IMR-90 (cell line): ENCODE measurements around the gene KIF15. TPM values are rescaled to one million over a fixed set of nuclear protein-coding genes. Genes with fewer than 3 reads are reported as not detected.

Experiments used
- ATAC-seq: fragments of 200-7000 bp; cut with Tn5 transposase; 2 replicates; pipeline ENCODE4 v1.9.1; 2020; ENCODE audit warnings: low read depth, mild to moderate bottlenecking, moderate library complexity
- Bru-seq: library from RNA; stranded (reverse); fragments of 400-500 nt; gene quantifications from one replicate; lab custom pipeline; 2021; lab: Mats Ljungman, UMichigan
- BruChase-seq, 2 experiments: library from RNA; stranded (reverse); fragments of 400-500 nt; gene quantifications; one replicate each; lab custom pipeline; 2021; lab: Mats Ljungman, UMichigan
- BruUV-seq: library from RNA; stranded (reverse); fragments of 400-500 nt; replicated peaks from 2 replicates; lab custom pipeline; 2021; lab: Mats Ljungman, UMichigan
- CTCF ChIA-PET: fragments of 300-600 bp; formaldehyde crosslinking; extraction: SDS; loops from one replicate; lab custom pipeline; 2021; ENCODE audit warnings: antibody characterized with exemption; lab: Yijun Ruan, JAX
- POLR2A ChIA-PET: fragments of 300-600 bp; sonication (Branson Sonifier 250); formaldehyde crosslinking; loops from one replicate; lab custom pipeline; 2022; ENCODE audit warnings: antibody characterized with exemption; ENCODE audit not compliant: unreplicated experiment; lab: Charles Lee
- DNase-seq: peaks from one replicate; pipeline ENCODE4 v3.0.0; 2013
- H2AFZ ChIP-seq: replicated peaks from 2 replicates; pipeline ENCODE3; 2013; ENCODE audit warnings: low read length, mild to moderate bottlenecking; ENCODE audit not compliant: poor library complexity
- H2AK5ac ChIP-seq: 2 replicates; pipeline ENCODE4 v1.6.1; 2013; ENCODE audit warnings: low read depth, low read length, inconsistent platforms
- H2AK9ac ChIP-seq: replicated peaks from 2 replicates; pipeline ENCODE3; 2013; ENCODE audit warnings: mild to moderate bottlenecking, low read depth, low read length, moderate library complexity; ENCODE audit not compliant: poor library complexity
- H2BK120ac ChIP-seq: 2 replicates; pipeline ENCODE4 v1.6.1; 2013; ENCODE audit warnings: low read depth, low read length, inconsistent platforms
- H2BK15ac ChIP-seq: 3 replicates; pipeline ENCODE4 v1.6.1; 2013; ENCODE audit warnings: low read depth, low read length, inconsistent platforms
- H2BK20ac ChIP-seq: 2 replicates; pipeline ENCODE4 v1.6.1; 2013; ENCODE audit warnings: low read depth, mild to moderate bottlenecking, inconsistent platforms, low read length, moderate library complexity
- H2BK5ac ChIP-seq: 2 replicates; pipeline ENCODE4 v1.6.1; 2013; ENCODE audit warnings: mild to moderate bottlenecking, low read depth, low read length, inconsistent platforms; ENCODE audit not compliant: poor library complexity, severe bottlenecking
- H3K14ac ChIP-seq: replicated peaks from 2 replicates; pipeline ENCODE4 v1.6.1; 2013; ENCODE audit warnings: low read depth, low read length, inconsistent platforms
- H3K18ac ChIP-seq: 2 replicates; pipeline ENCODE4 v1.6.1; 2013; ENCODE audit warnings: low read depth, low read length, control low read depth
- H3K23ac ChIP-seq: 2 replicates; pipeline ENCODE4 v1.6.1; 2013; ENCODE audit warnings: low read depth, low read length, inconsistent platforms
- H3K27ac ChIP-seq: 2 replicates; pipeline ENCODE4 v1.5.1; 2013; ENCODE audit warnings: mild to moderate bottlenecking, control low read depth, low read length; ENCODE audit not compliant: insufficient read depth
- H3K27me3 ChIP-seq: 2 replicates; pipeline ENCODE4 v1.6.1; 2013; ENCODE audit warnings: low read length; ENCODE audit not compliant: control insufficient read depth, insufficient read depth
- H3K36me3 ChIP-seq: 2 replicates; pipeline ENCODE4 v1.6.1; 2013; ENCODE audit warnings: low read length, mixed read lengths; ENCODE audit not compliant: control insufficient read depth, insufficient read depth
- H3K4ac ChIP-seq: 2 replicates; pipeline ENCODE4 v1.6.1; 2013; ENCODE audit warnings: low read depth, low read length, inconsistent platforms
- H3K4me1 ChIP-seq: 2 replicates; pipeline ENCODE4 v1.6.1; 2013; ENCODE audit warnings: low read length, mixed read lengths; ENCODE audit not compliant: control insufficient read depth, insufficient read depth
- H3K4me2 ChIP-seq: 2 replicates; pipeline ENCODE4 v1.6.1; 2013; ENCODE audit warnings: low read depth, mild to moderate bottlenecking, control low read depth, low read length, moderate library complexity
- H3K4me3 ChIP-seq: 2 replicates; pipeline ENCODE4 v1.5.1; 2013; ENCODE audit warnings: low read depth, mild to moderate bottlenecking, control low read depth, low read length, moderate library complexity; ENCODE audit not compliant: insufficient read depth
- H3K56ac ChIP-seq: 2 replicates; pipeline ENCODE4 v1.6.1; 2013; ENCODE audit warnings: low read length, inconsistent platforms; ENCODE audit not compliant: insufficient read depth; ENCODE audit errors: extremely low read depth
- H3K79me1 ChIP-seq, 2 experiments: 2 replicates each; pipeline ENCODE4 v1.6.1; 2013; ENCODE audit warnings: low read length in 2 of 2, inconsistent platforms in 1 of 2, low read depth in 1 of 2
- H3K9ac ChIP-seq: 2 replicates; pipeline ENCODE4 v1.6.1; 2013; ENCODE audit warnings: low read depth, low read length, control low read depth
- H3K9me1 ChIP-seq: 2 replicates; pipeline ENCODE4 v1.6.1; 2013; ENCODE audit warnings: low read length, inconsistent platforms; ENCODE audit not compliant: insufficient read depth
- H3K9me3 ChIP-seq: 2 replicates; pipeline ENCODE4 v1.6.1; 2013; ENCODE audit warnings: low read length; ENCODE audit not compliant: control insufficient read depth, insufficient read depth
- H4K20me1 ChIP-seq: 2 replicates; pipeline ENCODE4 v1.6.1; 2013; ENCODE audit warnings: low read length, inconsistent platforms; ENCODE audit not compliant: insufficient read depth
- H4K5ac ChIP-seq: 2 replicates; pipeline ENCODE4 v1.6.1; 2013; ENCODE audit warnings: mild to moderate bottlenecking, low read depth, low read length, control low read depth
- H4K8ac ChIP-seq, 2 experiments: 2 replicates each; pipeline ENCODE4 v1.6.1; 2013; ENCODE audit warnings: low read depth in 2 of 2, low read length in 2 of 2, control low read depth in 1 of 2, inconsistent platforms in 1 of 2
- H4K91ac ChIP-seq: 2 replicates; pipeline ENCODE4 v1.6.1; 2013; ENCODE audit warnings: low read depth, low read length, inconsistent platforms; ENCODE audit not compliant: insufficient read depth
- CEBPB ChIP-seq: IDR thresholded peaks from 2 replicates; pipeline ENCODE4 v1.6.1; 2012; ENCODE audit warnings: low read depth, low read length, improper control_type of control experiment
- CHD1 ChIP-seq: IDR thresholded peaks from 2 replicates; pipeline ENCODE4 v1.6.1; 2012; ENCODE audit warnings: low read depth, low read length, improper control_type of control experiment
- MAFK ChIP-seq: IDR thresholded peaks from 2 replicates; pipeline ENCODE4 v1.6.1; 2012; ENCODE audit warnings: low read depth, low read length, improper control_type of control experiment
- MXI1 ChIP-seq: IDR thresholded peaks from 2 replicates; pipeline ENCODE4 v1.6.1; 2012; ENCODE audit warnings: low read depth, mild to moderate bottlenecking, low read length, moderate library complexity, borderline replicate concordance
- NFE2L2 ChIP-seq: fragments of 150-350 bp; IDR thresholded peaks from 2 replicates; pipeline ENCODE4 v1.6.1; 2016; ENCODE audit warnings: low read depth, mild to moderate bottlenecking, low read length
- POLR2A ChIP-seq: IDR thresholded peaks from 2 replicates; pipeline ENCODE4 v1.6.1; 2012; ENCODE audit warnings: mild to moderate bottlenecking, low read depth, low read length
- RFX5 ChIP-seq: IDR thresholded peaks from 2 replicates; pipeline ENCODE4 v1.8.0; 2012; ENCODE audit warnings: low read depth, mild to moderate bottlenecking, low read length, moderate library complexity
- WGBS, 2 experiments: methylation state at CpG; one replicate each; pipeline versions ENCODE4 v1.1.5 to v1.1.7; 2013; ENCODE audit warnings: missing lambda C conversion rate in 2 of 2; ENCODE audit not compliant: insufficient read length in 1 of 2; ENCODE audit errors: extremely low coverage in 2 of 2; 5-methylcytosine and 5-hydroxymethylcytosine counted together
- dilution Hi-C: fragments of 300-500 bp; cut with HindIII; formaldehyde crosslinking; loops from one replicate; pipeline ENCODE4 v1.14.3; 2018; ENCODE audit warnings: low sequenced_read_pairs; ENCODE audit not compliant: unreplicated experiment
- in situ Hi-C: fragments of 300-500 bp; cut with MboI; formaldehyde crosslinking; loops from 3 replicates; pipeline ENCODE4 v1.14.3; 2019; ENCODE audit warnings: low sequenced_read_pairs, inconsistent platforms, mixed read lengths
- intact Hi-C: fragments of 100-400 bp; cut with micrococcal nuclease; formaldehyde crosslinking; loops from 2 replicates; pipeline ENCODE4 v1.10.0; 2022
- long read RNA-seq: library from polyadenylated mRNA; unstranded; transcript quantifications from one replicate; pipeline ENCODE4 v2.0.0, GENCODE V29; 2021; ENCODE audit not compliant: unreplicated experiment
- polyA plus RNA-seq, 3 experiments: library from polyadenylated mRNA; depleted of rRNA; stranded (reverse); fragments of >200 nt; gene quantifications; 2 replicates each; pipeline ENCODE4 v1.2.3, GENCODE V29; 2012; ENCODE audit warnings: low replicate concordance in 1 of 3
- total RNA-seq: library from RNA; depleted of rRNA; stranded (reverse); fragments of >200 nt; gene quantifications from 2 replicates; pipeline ENCODE4 v1.2.3, GENCODE V29; 2012; rRNA removed
- TF ChIP-seq, protein P1 (sequence below): conservative IDR thresholded peaks from 2 replicates; pipeline ENCODE4 v1.5.1; 2012; ENCODE audit warnings: mild to moderate bottlenecking, low read depth, low read length, improper control_type of control experiment

KIF15 gene, protein sequence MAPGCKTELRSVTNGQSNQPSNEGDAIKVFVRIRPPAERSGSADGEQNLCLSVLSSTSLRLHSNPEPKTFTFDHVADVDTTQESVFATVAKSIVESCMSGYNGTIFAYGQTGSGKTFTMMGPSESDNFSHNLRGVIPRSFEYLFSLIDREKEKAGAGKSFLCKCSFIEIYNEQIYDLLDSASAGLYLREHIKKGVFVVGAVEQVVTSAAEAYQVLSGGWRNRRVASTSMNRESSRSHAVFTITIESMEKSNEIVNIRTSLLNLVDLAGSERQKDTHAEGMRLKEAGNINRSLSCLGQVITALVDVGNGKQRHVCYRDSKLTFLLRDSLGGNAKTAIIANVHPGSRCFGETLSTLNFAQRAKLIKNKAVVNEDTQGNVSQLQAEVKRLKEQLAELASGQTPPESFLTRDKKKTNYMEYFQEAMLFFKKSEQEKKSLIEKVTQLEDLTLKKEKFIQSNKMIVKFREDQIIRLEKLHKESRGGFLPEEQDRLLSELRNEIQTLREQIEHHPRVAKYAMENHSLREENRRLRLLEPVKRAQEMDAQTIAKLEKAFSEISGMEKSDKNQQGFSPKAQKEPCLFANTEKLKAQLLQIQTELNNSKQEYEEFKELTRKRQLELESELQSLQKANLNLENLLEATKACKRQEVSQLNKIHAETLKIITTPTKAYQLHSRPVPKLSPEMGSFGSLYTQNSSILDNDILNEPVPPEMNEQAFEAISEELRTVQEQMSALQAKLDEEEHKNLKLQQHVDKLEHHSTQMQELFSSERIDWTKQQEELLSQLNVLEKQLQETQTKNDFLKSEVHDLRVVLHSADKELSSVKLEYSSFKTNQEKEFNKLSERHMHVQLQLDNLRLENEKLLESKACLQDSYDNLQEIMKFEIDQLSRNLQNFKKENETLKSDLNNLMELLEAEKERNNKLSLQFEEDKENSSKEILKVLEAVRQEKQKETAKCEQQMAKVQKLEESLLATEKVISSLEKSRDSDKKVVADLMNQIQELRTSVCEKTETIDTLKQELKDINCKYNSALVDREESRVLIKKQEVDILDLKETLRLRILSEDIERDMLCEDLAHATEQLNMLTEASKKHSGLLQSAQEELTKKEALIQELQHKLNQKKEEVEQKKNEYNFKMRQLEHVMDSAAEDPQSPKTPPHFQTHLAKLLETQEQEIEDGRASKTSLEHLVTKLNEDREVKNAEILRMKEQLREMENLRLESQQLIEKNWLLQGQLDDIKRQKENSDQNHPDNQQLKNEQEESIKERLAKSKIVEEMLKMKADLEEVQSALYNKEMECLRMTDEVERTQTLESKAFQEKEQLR (N-terminal part only)
- total RNA-seq (8.4 and 10.8 TPM in 2 replicates), polyA plus RNA-seq (2012; rRNA removed) (2.9 and 3.7 TPM in 2 replicates), Bru-seq, nascent RNA (percentile 49 among the genes with signal in this experiment), BruChase-seq, experiment 1, labeled RNA remaining after a 6-hour chase (percentile 40 among the genes with signal in this experiment), BruChase-seq, experiment 2, labeled RNA remaining after a 2-hour chase (percentile 39 among the genes with signal in this experiment)
- polyA plus RNA-seq (2012; cell fraction: cytosol; rRNA removed) = 0.27 and 0.32 TPM in 2 replicates
- polyA plus RNA-seq (2012; cell fraction: nucleus; rRNA removed; ENCODE audit: low replicate concordance) = 0.29 and 1.8 TPM in 2 replicates
- long read RNA-seq, full-length matches to known transcripts = 1 of 4 reads
- long read RNA-seq, partial matches to known transcripts = 1 of 4 reads
- long read RNA-seq, other reads (novel, unspliced or antisense) = 2 of 4 reads

DNA sequence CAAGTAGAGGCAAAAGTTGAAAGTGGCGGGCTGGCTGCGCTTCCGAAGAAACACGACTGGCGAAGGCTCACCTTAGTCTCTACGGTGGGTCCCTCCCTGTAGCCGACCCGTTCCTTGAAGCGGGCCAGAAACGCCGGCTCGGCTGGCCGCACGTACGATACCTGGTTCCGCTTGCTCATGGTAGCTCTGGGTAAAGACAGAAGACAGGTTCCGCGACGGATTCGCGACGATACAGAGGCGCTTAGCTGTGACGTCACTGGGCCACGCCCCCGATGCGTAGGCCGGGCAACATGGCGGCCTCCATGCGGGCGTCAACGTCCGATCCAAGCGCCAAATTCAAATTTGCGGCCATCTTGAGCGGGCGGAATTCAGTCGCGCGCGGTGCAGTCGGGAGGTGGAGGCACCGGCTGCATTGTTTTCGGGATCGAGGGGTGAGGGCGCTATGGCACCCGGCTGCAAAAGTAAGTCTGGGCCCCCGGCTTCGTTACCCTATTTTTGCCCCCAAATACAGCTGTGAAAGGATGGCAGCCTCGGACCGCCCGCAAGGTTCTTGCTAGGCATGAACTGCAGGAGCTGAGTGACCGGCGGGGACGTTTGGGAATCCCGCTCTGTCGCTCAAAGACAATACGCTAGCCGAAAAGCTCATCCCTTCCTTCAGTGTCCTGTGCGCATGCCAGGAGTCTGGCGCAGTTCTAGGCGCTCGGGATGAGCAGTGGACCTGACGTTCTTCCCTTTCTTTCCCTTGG lies at the start of gene KIF15, which contains the start of gene KIAA1143:
Gene KIF15 (plus strand): TSS at position 371 of the 746 bp plus-strand sequence. CDS start 72 bp downstream, at position 443.
Gene KIAA1143 (minus strand): TSS at position 196 of the 746 bp plus-strand sequence. CDS start 17 bp downstream, at position 179.
- peaks cover 5% of the 10 kb centered on the region for H3K36me3 ChIP-seq
- no peak within 1 kb of the TSS for H3K18ac ChIP-seq
- H3K4ac ChIP-seq = peak within 1 kb of the TSS; percentile 51
- H2BK20ac ChIP-seq = no peak within 1 kb of the TSS
- H2AK9ac ChIP-seq = peak within 1 kb of the TSS; percentile 74
- H4K20me1 ChIP-seq = no peaks in the 10 kb centered on the region
- H2BK120ac ChIP-seq = no peak within 1 kb of the TSS
- ChIA-PET POLR2A (no interaction called here), CTCF (no interaction called here)
- BruUV-seq = TSS peak; percentile 72
- peaks cover 15 to 49% of the 10 kb centered on the region in 2 experiments for H3K79me1 ChIP-seq
- peaks cover 5% of the 10 kb centered on the region for H3K9me3 ChIP-seq
- peak within 1 kb of the TSS; percentile 53 for H2BK5ac ChIP-seq
- H4K91ac ChIP-seq = peak within 1 kb of the TSS; percentile 6; the same call in 1 of the 2 replicates
- H2BK15ac ChIP-seq = no peak within 1 kb of the TSS
- peak within 1 kb of the TSS; percentile 67 for H3K9ac ChIP-seq
- no peak within 1 kb of the TSS; the same call in 1 of the 2 replicates for H2AK5ac ChIP-seq
- no peaks in the 10 kb centered on the region for H3K4me1 ChIP-seq
- dilution Hi-C loops (no loop called here), intact Hi-C loops (loop anchor here (1.0 to 2.0 kb wide), 2 partner anchors 153 to 229 kb away; no protein-coding TSS in a partner anchor), in situ Hi-C loops (no loop called here)
- H3K27ac ChIP-seq = peak within 1 kb of the TSS; percentile 47
- ATAC-seq = peak; percentile 92
- H3K9me1 ChIP-seq = no peaks in the 10 kb centered on the region
- peak within 1 kb of the TSS; percentile 69 for H3K4me3 ChIP-seq
- H4K5ac ChIP-seq = peak within 1 kb of the TSS; percentile 19
- peak within 1 kb of the TSS; percentile 50 to 78 for H4K8ac ChIP-seq
- WGBS, 2 experiments = 0% methylated on average over 46 of the region's 64 CpGs; no CpG with 5 or more reads in 1 of the 2 experiments
- H3K56ac ChIP-seq = peak within 1 kb of the TSS; percentile 59
- peak within 1 kb of the TSS; percentile 92 for H3K4me2 ChIP-seq
- H3K23ac ChIP-seq = peak within 1 kb of the TSS; percentile 69
- no peaks in the 10 kb centered on the region for H3K27me3 ChIP-seq
- H3K14ac ChIP-seq = peak within 1 kb of the TSS; percentile 58
- H2AFZ ChIP-seq = peak within 1 kb of the TSS; percentile 98
- peak; percentile 95 for DNase-seq
- TF ChIP-seq CHD1 = no peak
- no peak for TF ChIP-seq MAFK
- TF ChIP-seq RFX5 = no peak
- peak; percentile 99 for TF ChIP-seq MXI1
- peak; percentile 31; the same call in 1 of the 2 replicates for TF ChIP-seq NFE2L2
- no peak for TF ChIP-seq CEBPB
- TF ChIP-seq, protein P1, sequence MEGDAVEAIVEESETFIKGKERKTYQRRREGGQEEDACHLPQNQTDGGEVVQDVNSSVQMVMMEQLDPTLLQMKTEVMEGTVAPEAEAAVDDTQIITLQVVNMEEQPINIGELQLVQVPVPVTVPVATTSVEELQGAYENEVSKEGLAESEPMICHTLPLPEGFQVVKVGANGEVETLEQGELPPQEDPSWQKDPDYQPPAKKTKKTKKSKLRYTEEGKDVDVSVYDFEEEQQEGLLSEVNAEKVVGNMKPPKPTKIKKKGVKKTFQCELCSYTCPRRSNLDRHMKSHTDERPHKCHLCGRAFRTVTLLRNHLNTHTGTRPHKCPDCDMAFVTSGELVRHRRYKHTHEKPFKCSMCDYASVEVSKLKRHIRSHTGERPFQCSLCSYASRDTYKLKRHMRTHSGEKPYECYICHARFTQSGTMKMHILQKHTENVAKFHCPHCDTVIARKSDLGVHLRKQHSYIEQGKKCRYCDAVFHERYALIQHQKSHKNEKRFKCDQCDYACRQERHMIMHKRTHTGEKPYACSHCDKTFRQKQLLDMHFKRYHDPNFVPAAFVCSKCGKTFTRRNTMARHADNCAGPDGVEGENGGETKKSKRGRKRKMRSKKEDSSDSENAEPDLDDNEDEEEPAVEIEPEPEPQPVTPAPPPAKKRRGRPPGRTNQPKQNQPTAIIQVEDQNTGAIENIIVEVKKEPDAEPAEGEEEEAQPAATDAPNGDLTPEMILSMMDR = no peak
- peak; percentile 73 for TF ChIP-seq POLR2A
